Upper lobe of left lung (tissue), 6 donors: ENCODE results near the gene GPC1. TPM values are rescaled to one million over a fixed set of nuclear protein-coding genes. Genes with fewer than 3 reads are reported as not detected.

Experiments
- ATAC-seq, 2 donors: fragments of 200-7000 bp; cut with Tn5 transposase; one replicate each; pipeline ENCODE4 v1.9.1; 2022; ENCODE audit warnings: mild to moderate bottlenecking in 2 of 2, moderate library complexity in 2 of 2; ENCODE audit not compliant: low FRiP score in 2 of 2
- DNase-seq, 2 donors: peaks; one replicate each; pipeline ENCODE4 v3.0.0-alpha.2; 2019 to 2020
- H3K27ac ChIP-seq, 4 donors: fragments of 200-600 bp; sonication (generic); one replicate each; pipeline ENCODE4 v1.5.1; 2016 to 2019
- H3K27me3 ChIP-seq, 4 donors: fragments of 200-600 bp; sonication (generic); one replicate each; pipeline ENCODE4 v1.5.1; 2017 to 2019
- H3K36me3 ChIP-seq, 4 donors: fragments of 200-600 bp; sonication (generic); one replicate each; pipeline ENCODE4 v1.5.1; 2016 to 2019
- H3K4me1 ChIP-seq, 4 donors: fragments of 200-600 bp; sonication (generic); one replicate each; pipeline ENCODE4 v1.5.1; 2018 to 2019
- H3K4me3 ChIP-seq, 4 donors: fragments of 200-600 bp; sonication (generic); one replicate each; pipeline ENCODE4 v1.5.1; 2017 to 2019; ENCODE audit warnings: mild to moderate bottlenecking in 2 of 4, moderate library complexity in 1 of 4
- H3K9me3 ChIP-seq, 4 donors: fragments of 200-600 bp; sonication (generic); one replicate each; pipeline ENCODE4 v1.5.1; 2018 to 2019
- EP300 ChIP-seq, 4 donors: sonication (generic); formaldehyde crosslinking; IDR thresholded peaks; one replicate each; pipeline ENCODE4 v1.5.1; 2017; ENCODE audit warnings: antibody characterized with exemption in 4 of 4, control low read depth in 2 of 4
- POLR2A ChIP-seq, 4 donors: fragments of 450-650 bp; IDR thresholded peaks; one replicate each; pipeline ENCODE4 v1.5.1; 2016 to 2017; ENCODE audit warnings: antibody characterized with exemption in 4 of 4, mild to moderate bottlenecking in 2 of 4
- POLR2AphosphoS5 ChIP-seq, 2 donors: sonication (generic); formaldehyde crosslinking; IDR thresholded peaks; one replicate each; pipeline ENCODE4 v1.5.1; 2017; ENCODE audit warnings: antibody characterized with exemption in 2 of 2
- WGBS, 2 donors: methylation state at CpG; one replicate each; pipeline ENCODE4 v1.1.5; 2017 to 2018; 5-methylcytosine and 5-hydroxymethylcytosine counted together
- total RNA-seq, 6 donors: library from RNA; depleted of rRNA in 4 of 6; stranded (reverse); fragments of >200 nt in 4 of 6; gene quantifications; one replicate each; pipeline versions ENCODE4 v1.1.0 to v1.2.1, GENCODE V29; 2016 to 2021
- TF ChIP-seq, protein P1 (sequence below), 6 experiments: fragments of 450-650 bp in 4 of 6; fragments of 200-600 bp in 2 of 6; sonication (generic) in 2 of 6; IDR thresholded peaks; one replicate each; pipeline ENCODE4 v1.5.1; 2016 to 2019; ENCODE audit warnings: antibody characterized with exemption in 6 of 6
- donor health status: DM: no; HTN: no; CAD: no; lungs with moderate emphysema.
- donor health status: DM: no; HTN: yes; CAD: no; lungs with severe emphysema.

GPC1 gene
- total RNA-seq, 6 donors from 2014 or later: 16.8 to 45.5 (median 33.2) TPM

DNA sequence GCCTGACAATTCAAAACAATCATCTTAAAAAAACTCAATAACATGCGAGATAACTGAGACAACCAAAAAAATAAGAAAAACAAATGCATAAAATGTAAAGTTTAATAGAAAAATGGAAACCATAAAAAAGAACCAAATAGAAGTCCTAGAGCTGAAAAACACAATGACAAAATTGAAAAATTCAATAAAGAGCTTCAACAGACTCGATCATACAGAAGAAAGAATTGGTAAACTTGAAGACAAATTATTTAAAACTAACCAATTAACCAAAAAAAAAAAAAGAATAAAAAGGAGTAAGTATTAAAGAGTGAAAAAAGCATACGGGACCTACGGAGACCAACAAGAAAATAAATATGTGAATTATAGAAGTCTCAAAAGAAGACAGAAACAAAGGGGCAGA, 37.7 kb downstream of the GPC1 start:
- Histone ChIP-seq H3K4me1 (no peaks in the 10 kb centered on the region), H3K27me3 (no peaks in the 10 kb centered on the region), H3K4me3 (no peak overlapping the region), H3K27ac (no peak overlapping the region), H3K9me3 (peaks cover 0 to 7% (median 5%) of the 10 kb centered on the region in 4 donors), H3K36me3 (no peaks in the 10 kb centered on the region)
- ATAC-seq (no peak), DNase-seq (no peak)
- WGBS, 2 donors: 94 to 98% methylated on average over 4 of the region's 4 CpGs
- no peak for TF ChIP-seq POLR2AphosphoS5 (IDR thresholded peaks at IDR 0.05)
- TF ChIP-seq POLR2A (IDR thresholded peaks at IDR 0.05): no peak
- no peak for TF ChIP-seq EP300 (IDR thresholded peaks at IDR 0.05)
- TF ChIP-seq, protein P1, sequence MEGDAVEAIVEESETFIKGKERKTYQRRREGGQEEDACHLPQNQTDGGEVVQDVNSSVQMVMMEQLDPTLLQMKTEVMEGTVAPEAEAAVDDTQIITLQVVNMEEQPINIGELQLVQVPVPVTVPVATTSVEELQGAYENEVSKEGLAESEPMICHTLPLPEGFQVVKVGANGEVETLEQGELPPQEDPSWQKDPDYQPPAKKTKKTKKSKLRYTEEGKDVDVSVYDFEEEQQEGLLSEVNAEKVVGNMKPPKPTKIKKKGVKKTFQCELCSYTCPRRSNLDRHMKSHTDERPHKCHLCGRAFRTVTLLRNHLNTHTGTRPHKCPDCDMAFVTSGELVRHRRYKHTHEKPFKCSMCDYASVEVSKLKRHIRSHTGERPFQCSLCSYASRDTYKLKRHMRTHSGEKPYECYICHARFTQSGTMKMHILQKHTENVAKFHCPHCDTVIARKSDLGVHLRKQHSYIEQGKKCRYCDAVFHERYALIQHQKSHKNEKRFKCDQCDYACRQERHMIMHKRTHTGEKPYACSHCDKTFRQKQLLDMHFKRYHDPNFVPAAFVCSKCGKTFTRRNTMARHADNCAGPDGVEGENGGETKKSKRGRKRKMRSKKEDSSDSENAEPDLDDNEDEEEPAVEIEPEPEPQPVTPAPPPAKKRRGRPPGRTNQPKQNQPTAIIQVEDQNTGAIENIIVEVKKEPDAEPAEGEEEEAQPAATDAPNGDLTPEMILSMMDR (IDR thresholded peaks at IDR 0.05): no peak

DNA sequence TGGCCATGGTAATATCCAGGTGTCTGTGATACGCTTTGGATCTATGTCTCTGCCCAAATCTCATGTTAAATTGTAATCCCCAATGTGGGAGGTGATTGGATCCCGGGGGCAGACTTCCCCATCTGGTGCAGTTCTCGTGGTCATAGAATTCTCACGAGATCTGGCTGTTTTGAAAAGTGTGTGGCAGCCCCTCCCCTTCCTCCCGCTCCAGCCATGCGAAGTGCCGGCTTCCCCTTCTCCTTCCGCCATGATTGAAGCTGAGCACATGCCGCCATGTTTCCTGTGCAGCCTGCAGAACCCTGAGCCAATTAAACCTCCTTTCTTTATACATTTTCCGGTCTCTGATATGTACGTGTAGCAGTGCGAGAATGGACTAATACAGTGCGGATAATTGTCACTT, 42.5 kb downstream of the GPC1 start:
- no peaks in the 10 kb centered on the region for H3K36me3 ChIP-seq
- H3K27me3 ChIP-seq: no peaks in the 10 kb centered on the region
- TF ChIP-seq, protein P1 (IDR thresholded peaks at IDR 0.05): no peak
- TF ChIP-seq POLR2A (IDR thresholded peaks at IDR 0.05) (no peak), POLR2AphosphoS5 (IDR thresholded peaks at IDR 0.05) (no peak), EP300 (IDR thresholded peaks at IDR 0.05) (no peak)
- H3K4me3 ChIP-seq: no peak overlapping the region
- no peak for DNase-seq
- no peaks in the 10 kb centered on the region for H3K4me1 ChIP-seq
- H3K9me3 ChIP-seq: peaks cover 0 to 7% (median 5%) of the 10 kb centered on the region in 4 donors
- WGBS, 2 donors: 87 to 90% methylated on average over 13 of the region's 13 CpGs
- no peak overlapping the region for H3K27ac ChIP-seq
- ATAC-seq: no peak

DNA sequence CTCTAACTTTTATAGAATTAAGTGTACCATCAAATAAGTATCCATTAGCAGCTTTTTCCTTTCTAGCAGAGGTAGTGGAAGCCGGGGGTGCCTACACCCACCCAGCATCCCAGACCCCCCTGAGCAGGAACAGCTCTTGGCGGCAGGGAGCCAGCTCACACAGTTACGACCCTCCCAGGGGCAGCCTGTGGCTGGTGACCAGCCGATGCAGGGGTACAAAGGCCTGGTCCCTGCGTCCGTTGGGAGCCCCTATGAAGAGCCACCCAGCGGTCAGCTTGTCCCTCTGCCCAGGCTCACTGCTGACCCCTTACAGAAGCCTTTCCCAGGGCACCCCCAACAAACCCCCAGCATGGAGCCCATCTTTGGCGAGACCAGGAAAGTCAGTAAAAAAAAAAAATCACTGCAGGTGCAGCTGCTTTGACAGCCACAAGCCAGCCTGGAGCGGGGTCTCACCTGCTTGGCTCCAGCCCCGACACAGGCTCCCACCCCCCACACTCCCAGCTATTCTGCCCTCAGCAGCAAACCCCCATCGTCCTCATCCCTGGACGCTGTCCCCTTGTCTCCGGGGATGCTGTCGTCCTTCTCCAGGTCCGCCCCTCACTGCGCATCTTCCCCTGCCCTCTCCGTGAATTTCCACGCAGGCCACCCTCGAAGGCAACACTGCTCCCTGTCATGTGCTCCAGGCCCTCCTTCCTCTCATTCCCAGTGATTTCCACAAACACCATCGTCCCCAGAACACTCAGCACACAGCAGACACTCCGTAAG, 43.1 kb downstream of the GPC1 start:
- DNase-seq (no peak), ATAC-seq (no peak)
- TF ChIP-seq EP300 (IDR thresholded peaks at IDR 0.05): no peak
- TF ChIP-seq, protein P1 (IDR thresholded peaks at IDR 0.05): no peak
- TF ChIP-seq POLR2A (IDR thresholded peaks at IDR 0.05): no peak
- TF ChIP-seq POLR2AphosphoS5 (IDR thresholded peaks at IDR 0.05): no peak
- Histone ChIP-seq H3K27me3 (no peaks in the 10 kb centered on the region), H3K4me3 (no peak overlapping the region), H3K4me1 (no peaks in the 10 kb centered on the region), H3K27ac (no peak overlapping the region), H3K36me3 (no peaks in the 10 kb centered on the region), H3K9me3 (peaks cover 0 to 5% (median 3%) of the 10 kb centered on the region in 4 donors)
- 90 to 96% methylated on average over 17 to 21 of the region's 21 CpGs for WGBS, 2 donors

DNA sequence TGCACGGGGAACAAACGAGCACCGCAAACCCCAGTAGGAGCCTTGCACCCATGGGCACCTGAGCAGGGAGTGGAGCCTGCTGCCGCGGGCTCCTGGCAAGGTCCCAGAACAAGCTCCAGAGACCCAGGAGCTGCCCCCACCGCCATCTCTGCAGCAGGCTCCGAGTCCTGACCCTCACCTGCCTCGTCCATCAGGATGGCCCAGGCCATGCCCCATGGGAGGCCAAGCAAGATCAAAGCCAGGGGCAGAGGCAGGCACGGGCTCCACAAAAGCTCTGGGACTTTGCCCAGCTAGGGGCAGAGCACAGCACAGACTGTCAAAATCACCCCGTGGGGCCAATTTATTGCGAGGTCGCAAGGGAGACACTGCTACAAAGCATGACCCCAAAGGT, 43.6 kb downstream of the GPC1 start:
- TF ChIP-seq, protein P1 (IDR thresholded peaks at IDR 0.05): no peak
- TF ChIP-seq EP300 (IDR thresholded peaks at IDR 0.05) (no peak), POLR2AphosphoS5 (IDR thresholded peaks at IDR 0.05) (no peak), POLR2A (IDR thresholded peaks at IDR 0.05) (no peak)
- WGBS, 2 donors: 81 to 97% methylated on average over 11 to 12 of the region's 12 CpGs
- DNase-seq: no peak

More for the DNA sequence above, 43.6 kb downstream of the GPC1 start:
- H3K27me3 ChIP-seq: no peaks in the 10 kb centered on the region
- ATAC-seq: peak in 1 of 2 donors; percentile 4
- no peaks in the 10 kb centered on the region for H3K36me3 ChIP-seq
- H3K4me3 ChIP-seq: no peak overlapping the region
- no peaks in the 10 kb centered on the region for H3K9me3 ChIP-seq
- H3K27ac ChIP-seq: no peak overlapping the region
- H3K4me1 ChIP-seq: no peaks in the 10 kb centered on the region
